ENCODE measurements around the gene UIMC1. TPM values are rescaled to one million over a fixed set of nuclear protein-coding genes. Genes with fewer than 3 reads are reported as not detected.

UIMC1 gene
- total RNA-seq, 1 experiment from 2014 or later: 53.0 TPM

DNA sequence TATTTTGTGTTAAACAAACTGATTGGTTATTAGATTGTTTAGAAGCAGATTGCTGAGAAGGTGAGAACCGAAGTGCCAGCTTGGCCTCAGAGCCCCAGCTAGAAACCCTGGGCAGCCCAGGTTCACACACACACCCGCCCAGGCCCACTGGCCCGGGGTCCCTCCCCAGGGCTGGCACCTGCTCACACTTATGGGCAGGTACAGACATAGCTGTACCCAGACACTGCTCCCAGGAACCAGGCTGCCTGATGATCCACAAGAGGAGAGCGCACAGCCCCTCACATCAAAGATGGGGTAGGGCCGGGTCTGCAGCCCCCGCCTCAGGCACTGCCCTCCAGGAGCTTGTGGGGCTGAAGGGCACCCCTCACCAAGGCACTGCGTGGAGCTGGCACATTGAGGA, 140.6 kb downstream of the UIMC1 start:
- Mint-ChIP-seq H3K4me1 (peaks cover 27 to 48% of the 10 kb centered on the region in 2 experiments), H3K27ac (no peak overlapping the region), H3K9me3 (no peaks in the 10 kb centered on the region), H3K36me3 (ENCODE audit: insufficient read depth in 1 of 3, low read depth in 3 of 3) (no peaks in the 10 kb centered on the region), H3K4me3 (no peak overlapping the region), H3K27me3 (ENCODE audit: low read depth) (peaks cover 4% of the 10 kb centered on the region)
- Histone ChIP-seq H3K27ac (ENCODE audit: insufficient read length, low read depth, low read length) (no peak overlapping the region), H2AFZ (ENCODE audit: low read length) (no peak overlapping the region), H3K23ac (ENCODE audit: insufficient read length, low read depth, low read length) (no peak overlapping the region), H4K8ac (replicated peaks; ENCODE audit: insufficient read length, low read depth, low read length) (no peak overlapping the region), H3K14ac (ENCODE audit: insufficient read depth, low read length) (no peak overlapping the region; the same call in 1 of the 2 replicates), H4K91ac (ENCODE audit: insufficient read length, low read depth, low read length) (no peak overlapping the region), H2BK12ac (ENCODE audit: insufficient read length, low read depth, low read length) (no peak overlapping the region), H3K4me1 (ENCODE audit: insufficient read depth, low read length) (peaks cover 4% of the 10 kb centered on the region; the same call in 1 of the 2 replicates), H2BK20ac (ENCODE audit: low read depth, low read length, poor library complexity, severe bottlenecking) (no peak overlapping the region), H3K56ac (ENCODE audit: insufficient read length, low read depth, low read length) (no peak overlapping the region), H4K20me1 (ENCODE audit: control insufficient read depth, insufficient read depth, insufficient read length) (peaks cover 4% of the 10 kb centered on the region), H4K5ac (ENCODE audit: insufficient read length, low read depth, low read length) (no peak overlapping the region), H3K23me2 (ENCODE audit: insufficient read length, low read depth, low read length, poor library complexity, severe bottlenecking) (no peaks in the 10 kb centered on the region), H3K4ac (ENCODE audit: low read depth, low read length) (no peak overlapping the region), H3K79me2 (ENCODE audit: insufficient read depth, low read length) (no peaks in the 10 kb centered on the region), H2BK120ac (ENCODE audit: low read depth, low read length, poor library complexity, severe bottlenecking) (no peak overlapping the region), H2BK5ac (ENCODE audit: insufficient read length, low read length) (no peak overlapping the region), H2AK5ac (ENCODE audit: insufficient read length, low read length) (no peak overlapping the region), H3K27me3 (ENCODE audit: insufficient read depth, low read length) (no peaks in the 10 kb centered on the region), H2BK15ac (ENCODE audit: low read depth, low read length) (no peak overlapping the region), H3K9ac (ENCODE audit: extremely low read depth, insufficient read length, low read length) (no peak overlapping the region), H3K9me3 (ENCODE audit: control insufficient read depth, low read depth, low read length) (no peaks in the 10 kb centered on the region), H3K79me1 (ENCODE audit: insufficient read depth, low read depth, low read length, poor library complexity, severe bottlenecking) (no peaks in the 10 kb centered on the region), H3K18ac (ENCODE audit: insufficient read length, low read depth, low read length) (no peak overlapping the region), H3K4me2 (ENCODE audit: insufficient read depth, insufficient read length, low read length) (no peak overlapping the region), H3T11ph (ENCODE audit: low read length) (no peak overlapping the region)
- DNase-seq: no peak
- WGBS (ENCODE audit: extremely low coverage, insufficient read length, low lambda C conversion rate): no CpG with 5 or more reads among the region's 7 CpGs
- no peak for TF ChIP-seq CTCF (conservative IDR thresholded peaks at IDR 0.05)

Measured in H9 (cell line).